GM12873 (cell line): ENCODE measurements around the gene SIPA1L3.

Source experiments
- TF ChIP-seq, protein P1 (sequence below): IDR thresholded peaks from 2 replicates; pipeline ENCODE4 v1.5.1; 2012; ENCODE audit warnings: low read depth, mild to moderate bottlenecking, moderate library complexity, low read length, control low read depth; ENCODE audit not compliant: insufficient read depth; ENCODE audit errors: missing control alignments

The SIPA1L3 gene

DNA sequence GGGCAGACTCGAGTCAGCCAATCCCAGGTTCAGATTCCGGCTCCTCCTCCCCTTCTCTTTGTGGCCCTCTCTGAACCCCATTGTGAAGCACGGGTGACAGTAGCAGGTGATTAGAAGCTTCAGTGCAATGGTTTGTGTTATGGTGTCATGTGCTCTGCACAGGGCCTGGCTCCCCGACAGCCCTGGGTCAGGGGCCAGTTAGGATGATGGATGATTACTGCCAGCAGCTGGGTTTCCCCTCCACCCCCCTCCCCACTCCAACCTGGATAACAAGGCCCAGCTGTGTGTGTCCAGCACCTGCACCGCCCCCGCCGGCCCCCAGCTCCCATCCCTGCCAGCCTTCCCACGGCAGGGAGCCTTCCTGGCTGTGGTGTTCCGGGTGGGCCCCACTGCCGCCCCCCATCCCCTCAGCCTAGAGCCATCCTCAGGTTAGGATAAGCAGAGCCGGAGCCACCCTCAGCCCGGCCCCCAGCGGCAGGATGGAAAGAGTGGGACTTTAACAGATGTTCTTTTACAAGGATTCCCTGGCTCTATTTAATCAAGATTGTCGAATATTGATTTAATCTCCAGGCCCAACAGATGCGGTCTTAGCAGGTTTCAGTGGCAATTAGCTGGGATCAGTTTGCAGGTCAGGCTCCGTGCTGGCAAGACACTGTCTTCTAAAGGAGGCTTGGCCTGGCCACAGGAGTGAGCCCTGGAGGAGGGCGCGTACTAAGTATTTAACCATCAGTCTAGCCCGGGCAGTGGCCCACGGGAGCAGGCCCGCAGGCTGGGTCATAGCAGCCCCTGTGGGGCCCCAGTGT, 156.2 kb downstream of the SIPA1L3 start:
- TF ChIP-seq, protein P1, sequence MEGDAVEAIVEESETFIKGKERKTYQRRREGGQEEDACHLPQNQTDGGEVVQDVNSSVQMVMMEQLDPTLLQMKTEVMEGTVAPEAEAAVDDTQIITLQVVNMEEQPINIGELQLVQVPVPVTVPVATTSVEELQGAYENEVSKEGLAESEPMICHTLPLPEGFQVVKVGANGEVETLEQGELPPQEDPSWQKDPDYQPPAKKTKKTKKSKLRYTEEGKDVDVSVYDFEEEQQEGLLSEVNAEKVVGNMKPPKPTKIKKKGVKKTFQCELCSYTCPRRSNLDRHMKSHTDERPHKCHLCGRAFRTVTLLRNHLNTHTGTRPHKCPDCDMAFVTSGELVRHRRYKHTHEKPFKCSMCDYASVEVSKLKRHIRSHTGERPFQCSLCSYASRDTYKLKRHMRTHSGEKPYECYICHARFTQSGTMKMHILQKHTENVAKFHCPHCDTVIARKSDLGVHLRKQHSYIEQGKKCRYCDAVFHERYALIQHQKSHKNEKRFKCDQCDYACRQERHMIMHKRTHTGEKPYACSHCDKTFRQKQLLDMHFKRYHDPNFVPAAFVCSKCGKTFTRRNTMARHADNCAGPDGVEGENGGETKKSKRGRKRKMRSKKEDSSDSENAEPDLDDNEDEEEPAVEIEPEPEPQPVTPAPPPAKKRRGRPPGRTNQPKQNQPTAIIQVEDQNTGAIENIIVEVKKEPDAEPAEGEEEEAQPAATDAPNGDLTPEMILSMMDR: no peak

DNA sequence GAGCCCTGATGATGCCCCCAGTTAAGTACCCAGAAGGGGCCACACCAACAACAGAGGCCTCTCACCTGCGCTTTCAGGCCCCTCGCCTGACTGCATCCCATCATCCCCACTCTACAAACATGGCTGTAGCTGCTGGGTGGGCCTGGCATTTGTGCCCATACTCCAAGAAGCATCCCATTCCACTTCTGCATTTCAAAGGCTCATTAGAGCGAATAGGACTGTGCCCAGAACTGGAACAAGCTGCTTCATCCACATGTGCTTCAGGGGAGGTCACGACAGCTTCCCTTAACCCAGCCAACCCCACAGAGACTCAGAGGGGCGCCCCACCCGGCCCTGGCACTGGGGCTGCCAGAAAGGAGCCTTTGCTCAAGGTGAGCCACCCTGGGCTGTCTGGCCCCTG, 156.9 kb downstream of the SIPA1L3 start:
- TF ChIP-seq, protein P1: no peak

- TF ChIP-seq, protein P1: no peak
Observed at GRCh38 chr19:38064661-38065425, 157.8 kb downstream of the SIPA1L3 start.

DNA sequence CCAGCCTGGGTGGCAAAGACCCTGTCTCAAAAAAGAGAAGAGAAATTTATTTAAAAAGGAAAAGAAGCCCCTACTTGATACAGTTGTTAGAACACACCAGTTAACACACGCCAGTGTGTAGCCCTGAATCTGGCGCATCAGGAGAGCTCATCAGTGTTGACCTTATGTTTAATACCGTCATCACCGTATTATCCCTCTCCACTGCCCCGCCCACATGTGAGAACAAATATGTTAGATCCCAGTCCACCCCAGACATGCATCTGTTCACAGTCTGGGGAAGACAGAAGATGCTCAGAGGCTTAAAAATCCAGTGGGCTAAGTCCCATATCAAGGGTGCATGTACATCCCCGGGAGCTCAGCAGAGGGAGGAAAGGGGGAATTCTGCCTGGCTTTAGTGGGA, 161.8 kb downstream of the SIPA1L3 start:
- TF ChIP-seq, protein P1: no peak

- TF ChIP-seq, protein P1: no peak
Observed at GRCh38 chr19:38070573-38070972, 163.6 kb downstream of the SIPA1L3 start.

DNA sequence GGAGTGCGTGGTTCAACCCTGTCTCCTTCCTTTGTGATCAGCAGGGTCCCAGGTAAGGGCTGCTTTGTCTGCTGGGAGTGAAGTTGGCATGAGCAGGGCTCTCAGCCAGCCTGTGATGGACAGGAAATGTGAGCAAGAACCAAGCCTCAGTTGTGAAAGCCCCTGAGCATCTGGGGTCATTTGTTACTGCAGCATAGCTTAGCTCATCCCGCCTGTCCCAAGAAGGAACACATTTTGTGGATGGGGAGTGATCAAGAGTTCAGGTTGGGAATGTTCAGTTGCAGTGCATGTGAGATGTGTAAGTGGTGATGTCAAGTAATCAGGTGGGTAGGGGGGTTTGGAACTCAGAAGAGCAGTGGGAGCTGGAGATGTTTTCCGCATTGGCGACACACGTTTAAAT, 164.6 kb downstream of the SIPA1L3 start:
- TF ChIP-seq, protein P1: no peak
